A549 (cell line): ENCODE measurements around the gene SOX5.

ENCODE experiments used
- CTCF ChIP-seq: fragments of >200 bp; sonication (Bioruptor Twin); formaldehyde crosslinking; IDR thresholded peaks from 3 replicates; pipeline ENCODE4 v1.5.1; 2016
- HOXA7 ChIP-seq: fragments of 250-450 bp; sonication (Bioruptor Pico); IDR thresholded peaks from 2 replicates; pipeline ENCODE4 v1.5.0; 2020; ENCODE audit warnings: mild to moderate bottlenecking, moderate library complexity
- HOXB13 ChIP-seq: fragments of 250-450 bp; sonication (Bioruptor Pico); IDR thresholded peaks from 2 replicates; pipeline ENCODE4 v1.5.0; 2020; ENCODE audit warnings: low read depth, mild to moderate bottlenecking, moderate library complexity
- SMC3 ChIP-seq: fragments of >200 bp; sonication (Bioruptor Twin); formaldehyde crosslinking; IDR thresholded peaks from 3 replicates; pipeline ENCODE4 v1.6.1; 2018; ENCODE audit warnings: inconsistent platforms
- TP53 ChIP-seq: fragments of 250-450 bp; sonication (Bioruptor Pico); IDR thresholded peaks from 2 replicates; pipeline ENCODE4 v1.5.0; 2021; ENCODE audit warnings: mild to moderate bottlenecking, moderate library complexity

GRCh38 chr12:23893611-23894010 is 55.9 kb downstream of the SOX5 start:
- no peak for TF ChIP-seq SMC3
- no peak for TF ChIP-seq HOXB13 (CRISPR knock-in tag)
- TF ChIP-seq HOXA7 (CRISPR knock-in tag), result no peak
- TF ChIP-seq CTCF, result no peak
- TF ChIP-seq TP53 (CRISPR knock-in tag), result no peak
